ENCODE data around the gene VGLL4.
A peak's percentile ranks its signal among the peaks of the same experiment; 100 is the strongest.

DNA sequence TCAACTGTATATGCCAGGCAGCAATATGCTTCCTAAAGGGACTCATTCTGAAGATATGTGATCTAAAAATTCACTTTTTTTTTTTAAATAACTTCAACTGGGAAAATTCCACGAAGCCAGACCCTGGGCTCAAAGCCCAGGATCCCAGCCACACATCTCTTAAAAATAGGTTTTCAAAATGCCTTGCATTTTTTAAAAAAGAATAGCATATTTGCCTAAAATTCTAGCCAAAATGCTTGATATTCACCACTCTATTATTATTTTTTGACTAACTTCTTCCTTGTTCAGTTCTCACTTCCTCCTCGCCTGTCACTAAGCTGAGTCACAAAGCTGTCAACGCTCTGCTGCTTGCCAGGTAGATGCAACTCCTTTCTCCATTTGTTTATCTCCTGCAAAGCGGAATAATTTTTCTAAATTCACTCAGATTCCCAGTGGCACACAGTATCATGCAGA lies 28.0 kb upstream of the VGLL4 start:
- TF ChIP-seq, protein P1, sequence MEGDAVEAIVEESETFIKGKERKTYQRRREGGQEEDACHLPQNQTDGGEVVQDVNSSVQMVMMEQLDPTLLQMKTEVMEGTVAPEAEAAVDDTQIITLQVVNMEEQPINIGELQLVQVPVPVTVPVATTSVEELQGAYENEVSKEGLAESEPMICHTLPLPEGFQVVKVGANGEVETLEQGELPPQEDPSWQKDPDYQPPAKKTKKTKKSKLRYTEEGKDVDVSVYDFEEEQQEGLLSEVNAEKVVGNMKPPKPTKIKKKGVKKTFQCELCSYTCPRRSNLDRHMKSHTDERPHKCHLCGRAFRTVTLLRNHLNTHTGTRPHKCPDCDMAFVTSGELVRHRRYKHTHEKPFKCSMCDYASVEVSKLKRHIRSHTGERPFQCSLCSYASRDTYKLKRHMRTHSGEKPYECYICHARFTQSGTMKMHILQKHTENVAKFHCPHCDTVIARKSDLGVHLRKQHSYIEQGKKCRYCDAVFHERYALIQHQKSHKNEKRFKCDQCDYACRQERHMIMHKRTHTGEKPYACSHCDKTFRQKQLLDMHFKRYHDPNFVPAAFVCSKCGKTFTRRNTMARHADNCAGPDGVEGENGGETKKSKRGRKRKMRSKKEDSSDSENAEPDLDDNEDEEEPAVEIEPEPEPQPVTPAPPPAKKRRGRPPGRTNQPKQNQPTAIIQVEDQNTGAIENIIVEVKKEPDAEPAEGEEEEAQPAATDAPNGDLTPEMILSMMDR (IDR thresholded peaks at IDR 0.05; ENCODE audit: insufficient read depth, low read length): no peak
- TF ChIP-seq SPI1 (IDR thresholded peaks at IDR 0.05; ENCODE audit: borderline replicate concordance, low read depth) (peak; percentile 44; the same call in 1 of the 2 replicates), POLR2AphosphoS5 (IDR thresholded peaks at IDR 0.05; ENCODE audit: low read depth) (no peak)
- TF ChIP-seq, protein P2, sequence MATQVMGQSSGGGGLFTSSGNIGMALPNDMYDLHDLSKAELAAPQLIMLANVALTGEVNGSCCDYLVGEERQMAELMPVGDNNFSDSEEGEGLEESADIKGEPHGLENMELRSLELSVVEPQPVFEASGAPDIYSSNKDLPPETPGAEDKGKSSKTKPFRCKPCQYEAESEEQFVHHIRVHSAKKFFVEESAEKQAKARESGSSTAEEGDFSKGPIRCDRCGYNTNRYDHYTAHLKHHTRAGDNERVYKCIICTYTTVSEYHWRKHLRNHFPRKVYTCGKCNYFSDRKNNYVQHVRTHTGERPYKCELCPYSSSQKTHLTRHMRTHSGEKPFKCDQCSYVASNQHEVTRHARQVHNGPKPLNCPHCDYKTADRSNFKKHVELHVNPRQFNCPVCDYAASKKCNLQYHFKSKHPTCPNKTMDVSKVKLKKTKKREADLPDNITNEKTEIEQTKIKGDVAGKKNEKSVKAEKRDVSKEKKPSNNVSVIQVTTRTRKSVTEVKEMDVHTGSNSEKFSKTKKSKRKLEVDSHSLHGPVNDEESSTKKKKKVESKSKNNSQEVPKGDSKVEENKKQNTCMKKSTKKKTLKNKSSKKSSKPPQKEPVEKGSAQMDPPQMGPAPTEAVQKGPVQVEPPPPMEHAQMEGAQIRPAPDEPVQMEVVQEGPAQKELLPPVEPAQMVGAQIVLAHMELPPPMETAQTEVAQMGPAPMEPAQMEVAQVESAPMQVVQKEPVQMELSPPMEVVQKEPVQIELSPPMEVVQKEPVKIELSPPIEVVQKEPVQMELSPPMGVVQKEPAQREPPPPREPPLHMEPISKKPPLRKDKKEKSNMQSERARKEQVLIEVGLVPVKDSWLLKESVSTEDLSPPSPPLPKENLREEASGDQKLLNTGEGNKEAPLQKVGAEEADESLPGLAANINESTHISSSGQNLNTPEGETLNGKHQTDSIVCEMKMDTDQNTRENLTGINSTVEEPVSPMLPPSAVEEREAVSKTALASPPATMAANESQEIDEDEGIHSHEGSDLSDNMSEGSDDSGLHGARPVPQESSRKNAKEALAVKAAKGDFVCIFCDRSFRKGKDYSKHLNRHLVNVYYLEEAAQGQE (IDR thresholded peaks at IDR 0.05; ENCODE audit: insufficient replicate concordance, low read depth): no peak

Measured in HL-60 (cell line).